Osteoblast (primary cell): ENCODE measurements around the gene STK11. TPM values are rescaled to one million over a fixed set of nuclear protein-coding genes. Genes with fewer than 3 reads are reported as not detected.

Source experiments
- total RNA-seq: library from RNA; depleted of rRNA; stranded (reverse); fragments of >200 nt; gene quantifications from 2 replicates; pipeline ENCODE4 v1.2.3, GENCODE V29; 2012

Gene STK11
- total RNA-seq, 1 donor: 100 TPM

Other genes starting within 250 kb of the STK11 start
- gene WDR18, start 221.4 kb upstream of the STK11 start, total RNA-seq: 45.6 and 46.6 TPM in 2 replicates
- gene GRIN3B, start 205.4 kb upstream of the STK11 start, total RNA-seq: not detected in 2 replicates
- 74.0 and 84.0 TPM in 2 replicates for gene TMEM259, start 184.7 kb upstream of the STK11 start, total RNA-seq
- gene RNU6-2, start 184.3 kb upstream of the STK11 start, total RNA-seq: not detected in 2 replicates
- gene CNN2, start 179.2 kb upstream of the STK11 start, total RNA-seq: 537 and 594 TPM in 2 replicates
- gene ABCA7, start 165.7 kb upstream of the STK11 start, total RNA-seq: 33.3 and 43.0 TPM in 2 replicates
- gene ARHGAP45, start 138.6 kb upstream of the STK11 start, total RNA-seq: 0.59 and 0.72 TPM in 2 replicates
- 70.2 and 74.0 TPM in 2 replicates for gene POLR2E, start 110.4 kb upstream of the STK11 start, total RNA-seq
- 515 TPM in 2 replicates for gene GPX4, start 101.8 kb upstream of the STK11 start, total RNA-seq
- gene SBNO2, start 31.5 kb upstream of the STK11 start, total RNA-seq: 58.0 and 69.1 TPM in 2 replicates
- gene CBARP, start 32.2 kb downstream of the STK11 start, total RNA-seq: 1.8 and 2.9 TPM in 2 replicates
- gene ATP5F1D, start 36.0 kb downstream of the STK11 start, total RNA-seq: 12.4 and 13.8 TPM in 2 replicates
- gene MIDN, start 42.8 kb downstream of the STK11 start, total RNA-seq: 14.4 and 19.9 TPM in 2 replicates
- 300 and 380 TPM in 2 replicates for gene CIRBP, start 63.6 kb downstream of the STK11 start, total RNA-seq
- 21.8 and 25.0 TPM in 2 replicates for gene FAM174C, start 69.8 kb downstream of the STK11 start, total RNA-seq
- not detected in 2 replicates for gene EFNA2, start 80.1 kb downstream of the STK11 start, total RNA-seq
- gene NDUFS7, start 178.1 kb downstream of the STK11 start, total RNA-seq: 40.4 and 46.0 TPM in 2 replicates
- 25.0 and 29.2 TPM in 2 replicates for gene GAMT, start 195.8 kb downstream of the STK11 start, total RNA-seq
- gene DAZAP1, start 201.8 kb downstream of the STK11 start, total RNA-seq: 40.9 and 44.5 TPM in 2 replicates
- gene RPS15, start 232.6 kb downstream of the STK11 start, total RNA-seq: 304 and 318 TPM in 2 replicates
- 0.29 and 0.36 TPM in 2 replicates for gene APC2, start 244.3 kb downstream of the STK11 start, total RNA-seq